Left kidney (tissue), 8 donors: ENCODE measurements around the gene SLC10A6. TPM values are rescaled to one million over a fixed set of nuclear protein-coding genes. Genes with fewer than 3 reads are reported as not detected.
"Not testable (repeated sequence)": the region's sequence is repeated elsewhere in the genome, so short reads cannot be mapped to it uniquely, and the experiment has no call there.

ENCODE experiments used
- DNase-seq: peaks from one replicate; pipeline ENCODE4 v3.0.0-alpha.2; 2013
- long read RNA-seq, 8 donors: transcript quantifications; one replicate each; lab custom pipeline, GENCODE V29; 2026
- polyA plus RNA-seq: library from polyadenylated mRNA; unstranded; fragments of 120-200 nt; gene quantifications from one replicate; pipeline ENCODE4 v1.2.1, GENCODE V29; 2013; ENCODE audit not compliant: insufficient read length

The SLC10A6 gene
- 0.30 TPM for polyA plus RNA-seq
- long read RNA-seq, donor 1: 0 reads
- long read RNA-seq, donor 2: 0 reads
- long read RNA-seq, donor 3: 0 reads
- long read RNA-seq, donor 4: 0 reads
- long read RNA-seq, donor 5: 0 reads
- long read RNA-seq, donor 6: 0 reads
- long read RNA-seq, donor 7: 0 reads
- long read RNA-seq, donor 8: 0 reads

GRCh38 chr4:86848732-86849619 lies at the start of gene SLC10A6:
SLC10A6 (minus strand) TSS chr4:86849384; CDS start chr4:86849115, 269 bp downstream.
- no peak for DNase-seq

- no peak for DNase-seq
Observed at GRCh38 chr4:86898562-86898961, 49.4 kb upstream of the SLC10A6 start.

GRCh38 chr4:86896596-86896995 lies 47.4 kb upstream of the SLC10A6 start:
- no peak for DNase-seq

GRCh38 chr4:86895692-86896488 lies 46.7 kb upstream of the SLC10A6 start:
- peak; percentile 78 for DNase-seq

GRCh38 chr4:86894455-86894854 lies 45.3 kb upstream of the SLC10A6 start:
- no peak for DNase-seq

GRCh38 chr4:86893136-86893535 lies 44.0 kb upstream of the SLC10A6 start:
- no peak for DNase-seq

- no peak for DNase-seq
Observed at GRCh38 chr4:86892636-86892960, 43.4 kb upstream of the SLC10A6 start.

- peak; percentile 75 for DNase-seq
Observed at GRCh38 chr4:86891762-86892635, 42.8 kb upstream of the SLC10A6 start, which contains the start of gene C4orf36. C4orf36 (minus strand) TSS chr4:86892422; CDS start chr4:86891520, 902 bp downstream.

- DNase-seq: no peak
Observed at GRCh38 chr4:86890790-86891189, 41.6 kb upstream of the SLC10A6 start.

- DNase-seq: no peak
Observed at GRCh38 chr4:86879641-86880040, 30.5 kb upstream of the SLC10A6 start.

- no peak for DNase-seq
Observed at GRCh38 chr4:86878640-86879039, 29.5 kb upstream of the SLC10A6 start.

- no peak for DNase-seq
Observed at GRCh38 chr4:86876894-86877685, 27.9 kb upstream of the SLC10A6 start.

GRCh38 chr4:86875436-86875835 lies 26.3 kb upstream of the SLC10A6 start:
- not testable (repeated sequence) for DNase-seq

GRCh38 chr4:86872135-86872534 lies 23.0 kb upstream of the SLC10A6 start:
- DNase-seq: no peak

- DNase-seq: no peak
Observed at GRCh38 chr4:86870442-86871069, 21.4 kb upstream of the SLC10A6 start.

- DNase-seq: no peak
Observed at GRCh38 chr4:86857341-86858052, 8.3 kb upstream of the SLC10A6 start.

GRCh38 chr4:86856896-86857295 lies 7.7 kb upstream of the SLC10A6 start:
- DNase-seq: no peak

GRCh38 chr4:86855572-86855971 lies 6.4 kb upstream of the SLC10A6 start:
- DNase-seq: no peak

GRCh38 chr4:86853209-86853608 lies 4.0 kb upstream of the SLC10A6 start:
- no peak for DNase-seq

GRCh38 chr4:86848136-86848535 lies 1.0 kb downstream of the SLC10A6 start:
- no peak for DNase-seq
